Embryonic facial prominence (tissue), 1 donor: ENCODE data around the gene CAMTA1.
"Not testable (repeated sequence)": the region's sequence is repeated elsewhere in the genome, so short reads cannot be mapped to it uniquely, and the experiment has no call there.

Experiments used
- DNase-seq: peaks from one replicate; pipeline ENCODE4 v3.0.0-alpha.2; 2016; ENCODE audit errors: extremely low spot score

The CAMTA1 gene

DNA sequence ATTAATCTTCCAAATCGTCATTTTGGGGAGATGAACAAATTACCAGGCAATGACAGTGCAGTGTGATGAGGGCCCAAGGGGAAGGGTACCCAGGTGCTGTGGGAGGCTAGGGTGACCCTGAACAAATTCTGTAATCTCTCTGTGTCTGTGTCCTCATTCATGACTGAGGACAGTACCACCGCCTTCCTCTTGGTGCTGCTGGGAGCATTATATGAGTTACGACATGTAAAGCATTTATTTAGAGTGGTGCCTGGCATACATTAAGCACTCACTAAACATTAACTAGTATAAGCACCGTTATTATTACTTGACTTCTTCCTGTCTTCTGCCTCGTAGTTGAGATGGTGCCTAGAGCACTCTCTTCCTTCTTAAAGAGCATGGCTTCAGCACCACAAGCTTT, 517.6 kb downstream of the CAMTA1 start:
- no peak for DNase-seq

DNA sequence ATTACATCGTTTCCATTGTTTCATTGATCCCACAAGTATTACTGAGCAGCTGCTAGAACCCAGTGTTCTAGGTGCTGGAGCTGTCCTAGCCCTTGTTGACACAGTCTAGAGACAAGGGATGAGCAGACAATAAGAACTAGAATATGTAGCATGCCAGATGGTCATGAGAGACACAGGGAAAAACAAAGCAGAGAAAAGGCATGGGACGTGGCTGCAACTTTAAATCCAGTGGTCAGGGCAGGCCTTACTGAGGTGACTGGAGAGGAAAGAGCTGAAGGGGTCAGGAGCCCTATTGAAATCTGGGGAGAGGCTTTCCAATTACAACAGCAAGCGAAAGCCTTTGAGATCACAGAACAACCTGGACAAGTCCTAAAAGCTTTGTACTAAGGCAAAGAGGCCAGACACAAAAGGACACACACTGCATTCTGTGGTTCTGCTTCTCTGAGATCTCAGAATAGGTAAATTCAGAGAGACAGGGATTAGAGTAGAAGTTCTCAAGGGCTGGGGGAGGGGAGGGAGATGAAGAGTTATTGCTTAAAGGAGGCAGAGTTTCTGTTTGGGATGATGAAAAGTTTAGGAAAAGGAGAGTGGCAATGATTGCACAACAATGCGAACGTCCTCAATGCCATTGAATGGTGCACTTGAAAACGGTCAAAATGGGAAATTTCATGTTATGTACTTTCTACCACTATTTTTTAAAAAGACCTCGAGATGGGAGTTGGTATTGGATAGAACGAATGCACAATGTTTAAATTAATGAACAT, 518.5 kb downstream of the CAMTA1 start:
- DNase-seq = no peak

GRCh38 chr1:7313081-7313546, 527.9 kb downstream of the CAMTA1 start:
- no peak for DNase-seq

GRCh38 chr1:7313826-7314225, 528.6 kb downstream of the CAMTA1 start:
- DNase-seq = no peak

DNA sequence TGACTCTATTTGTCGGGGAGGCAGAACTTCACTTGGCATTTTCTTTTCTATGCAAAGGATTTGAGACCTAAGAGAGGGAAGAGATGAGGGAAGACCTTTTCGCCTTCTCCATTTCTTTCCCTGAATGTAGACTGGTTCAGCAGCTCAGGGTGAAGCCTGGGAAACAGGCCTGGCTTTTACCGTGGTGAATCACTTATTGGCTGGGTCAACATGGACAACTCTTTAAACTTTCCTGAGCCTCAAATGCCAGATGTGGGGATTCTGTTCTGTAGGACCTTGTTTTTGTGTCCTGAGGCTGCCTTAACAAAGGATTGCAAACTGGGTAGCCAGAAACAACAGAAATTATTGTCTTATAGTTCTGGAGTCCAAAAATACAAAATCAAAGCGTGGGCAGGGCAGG, 530.1 kb downstream of the CAMTA1 start:
- DNase-seq = no peak

- no peak for DNase-seq
Observed at GRCh38 chr1:7315946-7316345, 530.7 kb downstream of the CAMTA1 start.

- DNase-seq = no peak
Observed at GRCh38 chr1:7317888-7318287, 532.6 kb downstream of the CAMTA1 start.

DNA sequence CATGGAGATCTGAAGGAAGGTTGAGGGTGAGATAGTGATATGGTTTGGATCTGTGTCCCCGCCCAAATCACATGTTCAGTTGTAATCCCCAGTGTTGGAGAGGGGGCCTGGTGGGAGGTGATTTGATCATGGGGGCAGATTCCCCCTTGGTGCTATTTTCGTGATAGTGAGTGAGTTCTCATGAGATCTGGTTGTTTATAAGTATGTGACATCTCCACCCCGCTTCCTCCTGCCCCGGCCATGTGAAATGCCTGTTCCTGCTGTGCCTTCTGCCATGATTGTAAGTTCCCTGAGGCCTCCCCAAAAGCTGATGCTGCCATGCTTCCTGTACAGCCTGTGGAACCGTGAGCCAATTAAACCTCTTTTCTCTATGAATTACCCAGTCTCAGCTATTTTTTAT, 533.9 kb downstream of the CAMTA1 start:
- no peak for DNase-seq

- no peak for DNase-seq
Observed at GRCh38 chr1:7320661-7321060, 535.4 kb downstream of the CAMTA1 start.

DNA sequence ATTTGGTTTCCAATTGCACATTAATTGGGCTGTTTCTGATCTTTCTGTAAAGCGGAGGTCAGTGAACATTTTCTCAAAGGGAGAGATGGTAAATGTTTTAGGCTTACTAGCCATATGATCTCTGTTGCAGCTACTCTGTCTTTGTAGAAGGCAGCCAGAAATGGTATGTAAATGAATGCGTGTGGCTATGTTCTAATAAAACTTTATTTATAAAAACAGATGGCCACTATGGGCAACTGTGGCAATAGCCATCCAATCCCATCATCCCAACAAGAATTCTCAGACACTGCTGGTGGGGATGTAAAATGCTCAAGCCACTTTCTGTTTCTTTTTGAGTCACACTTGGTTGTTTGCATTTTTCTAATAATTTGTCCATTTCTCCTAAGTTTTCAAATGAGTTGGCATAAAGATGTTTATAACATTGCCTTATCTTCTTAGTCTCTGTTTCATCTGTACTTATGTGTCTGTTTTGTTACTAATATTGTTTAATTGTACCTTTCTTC, 537.1 kb downstream of the CAMTA1 start:
- no peak for DNase-seq

GRCh38 chr1:7322912-7323311, 537.7 kb downstream of the CAMTA1 start:
- no peak for DNase-seq

DNA sequence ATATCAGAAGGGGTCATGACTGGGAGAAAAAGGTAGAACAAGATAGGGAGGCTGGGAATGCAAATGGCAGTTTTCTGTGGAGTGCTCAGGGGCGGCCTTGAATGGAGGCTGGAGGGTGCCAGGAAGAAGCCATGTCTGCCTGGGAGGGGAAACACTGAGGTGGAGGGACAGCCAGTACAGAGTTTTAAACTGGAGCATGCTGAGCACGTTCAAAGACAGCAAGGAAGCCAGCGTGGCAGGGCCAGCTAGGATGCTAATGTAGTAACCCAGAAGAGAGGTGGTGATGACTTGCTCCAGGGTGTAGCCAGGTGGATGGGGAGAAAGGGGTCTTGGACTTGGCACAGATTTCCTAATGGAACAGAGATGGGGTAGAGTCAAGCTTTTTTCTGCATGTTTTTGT, 540.0 kb downstream of the CAMTA1 start:
- DNase-seq = no peak

GRCh38 chr1:7326366-7326765, 541.1 kb downstream of the CAMTA1 start:
- no peak for DNase-seq

- no peak for DNase-seq
Observed at GRCh38 chr1:7327849-7328248, 542.6 kb downstream of the CAMTA1 start.

- DNase-seq = no peak
Observed at GRCh38 chr1:7329868-7330615, 544.8 kb downstream of the CAMTA1 start.

DNA sequence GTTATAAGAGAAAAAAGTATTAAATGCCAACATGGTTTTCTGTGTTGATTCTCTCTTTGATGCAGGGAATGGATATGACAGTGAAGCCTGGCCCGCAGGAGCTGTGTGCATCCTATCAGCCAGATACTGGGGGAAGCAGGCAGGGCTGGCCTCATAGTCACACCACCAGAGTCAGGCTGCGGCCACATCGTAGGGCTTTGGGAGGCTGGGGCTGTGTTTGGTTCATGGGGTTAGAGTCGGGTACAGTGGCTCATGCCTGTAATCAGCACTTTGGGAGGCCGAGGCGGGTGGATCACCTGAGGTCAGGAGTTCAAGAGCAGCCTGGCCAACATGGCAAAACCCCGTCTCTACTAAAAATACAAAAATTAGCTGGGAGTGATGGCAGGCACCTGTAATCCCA, 545.5 kb downstream of the CAMTA1 start:
- DNase-seq = not testable (repeated sequence)

- DNase-seq = peak; percentile 25
Observed at GRCh38 chr1:7331926-7332535, 546.8 kb downstream of the CAMTA1 start.

DNA sequence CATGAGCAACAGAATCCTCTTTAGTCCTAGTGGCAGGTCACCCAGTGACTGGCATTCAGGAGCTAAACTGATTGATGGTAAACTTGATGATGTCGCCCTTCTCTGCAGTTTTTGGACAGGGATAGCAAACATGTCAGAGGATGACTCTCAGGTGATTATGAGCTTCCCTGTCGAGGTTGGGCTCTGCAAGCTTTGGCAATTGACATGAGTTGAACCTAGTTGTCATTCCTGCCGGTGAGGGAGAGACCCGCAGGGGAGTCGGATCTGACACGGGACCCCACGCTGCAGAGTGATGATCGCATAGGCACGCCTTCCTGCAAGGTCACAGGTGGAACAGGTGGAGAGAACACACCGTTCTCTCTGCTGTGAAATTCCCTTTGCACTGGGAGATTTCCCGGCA, 547.8 kb downstream of the CAMTA1 start:
- DNase-seq = no peak

DNA sequence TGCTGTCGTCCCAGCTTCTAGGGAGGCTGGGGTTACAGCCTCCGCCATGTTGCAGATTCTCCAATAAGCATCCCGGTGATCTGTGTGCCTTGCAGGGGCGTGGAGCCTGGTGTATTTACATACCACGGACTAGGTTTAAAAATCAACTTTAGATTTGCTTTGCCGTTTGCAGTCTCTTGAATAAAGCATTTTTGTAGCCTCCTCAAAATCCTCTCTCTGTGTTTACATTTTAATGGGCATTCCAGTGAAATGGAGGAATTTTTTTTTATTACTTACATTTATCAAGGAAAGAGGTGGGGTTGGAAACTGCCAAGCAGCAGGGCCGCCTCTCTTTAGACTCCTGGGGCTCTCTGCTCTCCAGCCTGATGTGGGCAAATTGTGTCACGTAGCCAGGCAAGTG, 548.4 kb downstream of the CAMTA1 start:
- no peak for DNase-seq

- peak; percentile 19 for DNase-seq
Observed at GRCh38 chr1:7334475-7335035, 549.3 kb downstream of the CAMTA1 start.

GRCh38 chr1:7335224-7335879, 550.1 kb downstream of the CAMTA1 start:
- no peak for DNase-seq

DNA sequence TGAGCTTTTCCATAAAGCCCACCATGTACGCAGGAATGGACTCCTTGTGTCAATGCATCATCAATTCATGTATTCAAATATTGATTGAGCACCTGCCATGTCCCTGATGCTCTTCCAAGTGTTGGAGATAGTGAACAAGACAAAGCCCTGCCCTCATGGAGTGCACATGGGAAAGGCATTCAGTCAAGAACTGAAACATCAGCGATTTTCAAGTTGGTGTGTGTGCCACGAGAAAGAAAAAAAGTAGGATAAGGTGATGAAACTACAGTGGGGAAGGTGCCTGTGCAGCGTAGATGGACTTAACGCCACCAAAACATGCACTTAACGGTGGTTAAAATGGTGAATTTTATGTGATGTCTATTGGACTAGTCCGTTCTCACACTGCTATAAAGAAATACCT, 553.2 kb downstream of the CAMTA1 start:
- DNase-seq = no peak
